Muscle layer of colon (tissue), 2 donors: ENCODE results near the gene HSD17B1.
"Not testable (repeated sequence)": the region's sequence is repeated elsewhere in the genome, so short reads cannot be mapped to it uniquely, and the experiment has no call there.

ENCODE experiments used
- H3K27ac ChIP-seq: one replicate; pipeline ENCODE4 v1.7.0; 2013; ENCODE audit warnings: low read depth, mild to moderate bottlenecking, low read length, moderate library complexity
- H3K27me3 ChIP-seq, 2 donors: one replicate each; pipeline ENCODE4 v1.7.0; 2013; ENCODE audit warnings: low read length in 2 of 2, mild to moderate bottlenecking in 2 of 2; ENCODE audit not compliant: insufficient read depth in 2 of 2, control insufficient read depth in 1 of 2
- H3K36me3 ChIP-seq: one replicate; pipeline ENCODE4 v1.7.0; 2013; ENCODE audit warnings: mild to moderate bottlenecking, low read length; ENCODE audit not compliant: insufficient read depth
- H3K4me1 ChIP-seq: one replicate; pipeline ENCODE4 v1.7.0; 2013; ENCODE audit warnings: mild to moderate bottlenecking, low read length; ENCODE audit not compliant: insufficient read depth
- H3K4me3 ChIP-seq, 2 donors: one replicate each; pipeline ENCODE4 v1.7.0; 2013; ENCODE audit warnings: low read length in 2 of 2, low read depth in 1 of 2, mild to moderate bottlenecking in 1 of 2, moderate library complexity in 1 of 2
- H3K9ac ChIP-seq: one replicate; pipeline ENCODE4 v1.7.0; 2013; ENCODE audit warnings: low read length
- H3K9me3 ChIP-seq: one replicate; pipeline ENCODE4 v1.7.0; 2013; ENCODE audit warnings: mild to moderate bottlenecking, low read length
- donor health status: abdominal sarcoma.
- donor health status: Adenocarcinoma of cecum.

Gene HSD17B1

GRCh38 chr17:42540558-42540957 is 12.2 kb upstream of the HSD17B1 start:
- H3K9ac ChIP-seq, H3K27me3 ChIP-seq, H3K4me3 ChIP-seq, H3K27ac ChIP-seq, H3K9me3 ChIP-seq: not testable (repeated sequence)
- Histone ChIP-seq H3K4me1 (peaks cover 11% of the 10 kb centered on the region), H3K36me3 (peaks cover 38% of the 10 kb centered on the region)

DNA sequence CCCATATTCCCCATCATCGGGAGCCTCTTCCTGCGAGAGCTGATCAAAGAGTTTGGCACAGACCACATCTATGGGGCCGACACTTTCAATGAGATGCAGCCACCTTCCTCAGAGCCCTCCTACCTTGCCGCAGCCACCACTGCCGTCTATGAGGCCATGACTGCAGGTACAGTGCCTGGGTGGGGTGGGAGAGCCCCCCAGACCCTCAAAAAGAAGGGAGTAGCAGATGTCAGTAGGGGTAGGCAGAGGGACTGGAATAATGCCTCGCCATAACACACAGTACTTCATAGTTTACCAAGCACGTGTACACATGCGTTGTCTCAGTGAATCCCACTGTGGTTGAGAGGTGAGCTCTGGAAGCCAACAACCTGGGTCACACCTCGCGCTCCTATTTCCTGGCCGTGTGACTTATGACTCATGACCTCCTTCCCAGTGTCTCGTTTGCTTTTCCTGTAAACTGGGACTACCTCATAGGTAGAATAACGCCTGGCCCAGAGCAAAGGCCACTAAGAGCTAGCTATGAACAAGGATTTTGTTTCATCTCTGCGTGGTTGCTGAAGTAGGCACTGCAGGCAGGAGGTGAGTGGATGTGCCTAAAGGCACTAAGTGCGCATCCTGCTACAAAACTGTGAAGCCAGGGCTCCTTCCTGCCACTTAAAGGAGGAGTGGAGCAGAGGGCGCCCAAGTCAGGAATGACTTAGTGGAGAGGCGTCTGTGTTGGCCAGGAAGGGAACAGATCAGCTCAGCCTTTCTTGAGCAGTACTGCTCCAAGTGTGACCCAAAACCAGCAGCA is 11.5 kb upstream of the HSD17B1 start:
- H3K4me3 ChIP-seq = no peak overlapping the region
- H3K4me1 ChIP-seq = peaks cover 8% of the 10 kb centered on the region
- no peaks in the 10 kb centered on the region for H3K27me3 ChIP-seq
- H3K9me3 ChIP-seq = no peaks in the 10 kb centered on the region
- no peak overlapping the region for H3K9ac ChIP-seq
- no peak overlapping the region for H3K27ac ChIP-seq
- peaks cover 38% of the 10 kb centered on the region for H3K36me3 ChIP-seq

DNA sequence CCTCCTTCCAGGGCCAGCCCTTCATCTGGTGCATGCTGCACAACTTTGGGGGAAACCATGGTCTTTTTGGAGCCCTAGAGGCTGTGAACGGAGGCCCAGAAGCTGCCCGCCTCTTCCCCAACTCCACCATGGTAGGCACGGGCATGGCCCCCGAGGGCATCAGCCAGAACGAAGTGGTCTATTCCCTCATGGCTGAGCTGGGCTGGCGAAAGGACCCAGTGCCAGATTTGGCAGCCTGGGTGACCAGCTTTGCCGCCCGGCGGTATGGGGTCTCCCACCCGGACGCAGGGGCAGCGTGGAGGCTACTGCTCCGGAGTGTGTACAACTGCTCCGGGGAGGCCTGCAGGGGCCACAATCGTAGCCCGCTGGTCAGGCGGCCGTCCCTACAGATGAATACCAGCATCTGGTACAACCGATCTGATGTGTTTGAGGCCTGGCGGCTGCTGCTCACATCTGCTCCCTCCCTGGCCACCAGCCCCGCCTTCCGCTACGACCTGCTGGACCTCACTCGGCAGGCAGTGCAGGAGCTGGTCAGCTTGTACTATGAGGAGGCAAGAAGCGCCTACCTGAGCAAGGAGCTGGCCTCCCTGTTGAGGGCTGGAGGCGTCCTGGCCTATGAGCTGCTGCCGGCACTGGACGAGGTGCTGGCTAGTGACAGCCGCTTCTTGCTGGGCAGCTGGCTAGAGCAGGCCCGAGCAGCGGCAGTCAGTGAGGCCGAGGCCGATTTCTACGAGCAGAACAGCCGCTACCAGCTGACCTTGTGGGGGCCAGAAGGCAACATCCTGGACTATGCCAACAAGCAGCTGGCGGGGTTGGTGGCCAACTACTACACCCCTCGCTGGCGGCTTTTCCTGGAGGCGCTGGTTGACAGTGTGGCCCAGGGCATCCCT is 9.3 kb upstream of the HSD17B1 start:
- Histone ChIP-seq H3K4me1 (no peaks in the 10 kb centered on the region), H3K27ac (no peak overlapping the region), H3K9me3 (no peaks in the 10 kb centered on the region), H3K27me3 (peaks cover 0 to 7% of the 10 kb centered on the region in 2 donors), H3K9ac (no peak overlapping the region), H3K36me3 (peaks cover 37% of the 10 kb centered on the region), H3K4me3 (no peak overlapping the region)

DNA sequence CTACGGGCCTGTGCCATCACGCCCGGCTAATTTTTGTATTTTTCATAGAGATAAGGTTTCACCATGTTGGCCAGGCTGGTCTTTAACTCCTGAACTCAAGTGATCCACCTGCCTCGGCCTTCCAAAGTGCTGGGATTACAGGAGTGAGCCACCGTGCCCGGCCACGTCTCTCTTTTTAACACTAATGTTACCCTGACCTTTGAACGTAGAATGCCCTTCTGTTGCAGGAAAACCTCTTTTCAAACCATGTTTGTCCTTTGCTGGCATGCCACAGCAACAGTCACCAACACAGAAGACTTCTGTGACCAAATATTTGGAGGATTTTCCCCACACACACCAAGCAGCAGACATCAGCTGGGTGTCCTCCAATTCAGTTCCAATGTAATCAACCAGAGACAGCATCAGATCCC is 7.8 kb upstream of the HSD17B1 start:
- Histone ChIP-seq H3K4me3 (no peak overlapping the region), H3K36me3 (peaks cover 23% of the 10 kb centered on the region), H3K27ac (no peak overlapping the region), H3K27me3 (peaks cover 0 to 10% of the 10 kb centered on the region in 2 donors), H3K9ac (no peak overlapping the region), H3K4me1 (peaks cover 4% of the 10 kb centered on the region), H3K9me3 (no peaks in the 10 kb centered on the region)

DNA sequence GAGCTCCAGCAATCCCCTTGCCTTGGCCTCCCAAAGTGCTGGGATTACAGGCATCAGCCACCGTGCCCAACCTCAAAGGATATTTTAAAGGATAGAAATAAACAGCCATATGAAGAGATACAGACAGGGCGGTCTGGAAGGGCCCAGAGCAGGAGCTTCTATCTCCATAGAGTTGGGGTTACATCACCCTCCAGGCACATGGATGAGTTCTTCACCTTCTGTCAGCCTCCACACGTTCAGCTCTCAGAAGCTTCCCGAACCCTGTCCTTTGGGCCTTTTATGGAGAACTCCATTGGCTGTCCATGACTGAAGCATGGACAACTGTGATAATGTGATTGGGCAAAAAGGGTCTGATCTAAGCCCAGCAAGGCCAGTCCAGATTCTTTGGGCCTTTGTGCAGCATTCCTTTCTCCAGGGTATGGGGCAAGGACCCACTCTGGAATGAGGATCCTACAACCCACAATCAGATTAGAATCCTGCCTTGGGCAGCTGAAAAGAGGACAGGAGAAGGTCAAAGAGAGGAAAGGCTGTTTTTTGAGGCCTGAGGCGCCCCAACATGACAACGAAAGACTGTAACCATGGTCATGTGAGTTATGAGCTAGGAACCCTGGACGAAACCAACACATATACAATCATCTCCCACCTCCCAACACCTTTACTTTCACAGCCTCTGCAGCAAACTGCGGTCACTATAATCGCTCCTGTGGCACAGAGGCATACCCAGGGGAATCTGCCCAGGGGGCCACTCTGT is 6.8 kb upstream of the HSD17B1 start:
- not testable (repeated sequence) for H3K27me3 ChIP-seq, H3K9ac ChIP-seq, H3K9me3 ChIP-seq, H3K4me3 ChIP-seq, H3K4me1 ChIP-seq, H3K27ac ChIP-seq
- H3K36me3 ChIP-seq = peaks cover 19% of the 10 kb centered on the region

DNA sequence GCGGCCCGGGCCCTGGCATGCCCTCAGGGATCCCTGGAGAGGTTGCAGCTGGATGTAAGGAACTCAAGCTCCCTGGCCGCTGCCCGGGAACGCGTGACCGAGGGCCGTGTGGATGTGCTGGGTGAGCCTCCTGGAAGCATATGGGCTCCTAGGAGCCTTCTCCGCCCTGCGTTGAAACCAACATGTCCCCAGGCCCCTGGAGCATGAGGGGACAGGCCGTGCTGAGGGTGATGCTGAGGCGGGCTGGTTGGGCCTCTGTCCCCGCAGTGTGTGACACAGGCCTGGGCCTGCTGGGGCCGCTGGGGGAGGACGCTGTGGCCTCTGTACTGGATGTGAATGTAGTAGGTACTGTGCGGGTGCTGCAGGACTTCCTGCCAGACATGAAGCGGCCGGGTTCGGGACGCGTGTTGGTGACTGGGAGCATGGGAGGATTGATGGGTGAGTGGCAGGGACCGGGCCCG is 5.7 kb upstream of the HSD17B1 start:
- Histone ChIP-seq H3K27me3 (peaks cover 0 to 10% of the 10 kb centered on the region in 2 donors), H3K27ac (no peak overlapping the region), H3K9ac (no peak overlapping the region), H3K4me1 (peaks cover 4% of the 10 kb centered on the region), H3K36me3 (peaks cover 12% of the 10 kb centered on the region), H3K4me3 (no peak overlapping the region), H3K9me3 (no peaks in the 10 kb centered on the region)

GRCh38 chr17:42547698-42548069 is 5.0 kb upstream of the HSD17B1 start:
- H3K9ac ChIP-seq = no peak overlapping the region
- no peaks in the 10 kb centered on the region for H3K9me3 ChIP-seq
- peaks cover 4% of the 10 kb centered on the region for H3K4me1 ChIP-seq
- H3K36me3 ChIP-seq = peaks cover 10% of the 10 kb centered on the region
- H3K27me3 ChIP-seq = peaks cover 0 to 10% of the 10 kb centered on the region in 2 donors
- H3K4me3 ChIP-seq = no peak overlapping the region
- no peak overlapping the region for H3K27ac ChIP-seq

GRCh38 chr17:42548070-42548837 is 4.5 kb upstream of the HSD17B1 start:
- H3K27ac ChIP-seq = no peak overlapping the region
- H3K9me3 ChIP-seq = no peaks in the 10 kb centered on the region
- H3K27me3 ChIP-seq = peaks cover 0 to 10% of the 10 kb centered on the region in 2 donors
- H3K36me3 ChIP-seq = peaks cover 5% of the 10 kb centered on the region
- H3K9ac ChIP-seq = no peak overlapping the region
- H3K4me3 ChIP-seq = no peak overlapping the region
- peaks cover 6% of the 10 kb centered on the region for H3K4me1 ChIP-seq

- peaks cover 14% of the 10 kb centered on the region for H3K4me1 ChIP-seq
- no peaks in the 10 kb centered on the region for H3K36me3 ChIP-seq
- no peaks in the 10 kb centered on the region for H3K9me3 ChIP-seq
- H3K4me3 ChIP-seq = no peak overlapping the region
- no peak overlapping the region for H3K9ac ChIP-seq
- no peak overlapping the region for H3K27ac ChIP-seq
- H3K27me3 ChIP-seq = peaks cover 0 to 10% of the 10 kb centered on the region in 2 donors
Measured at GRCh38 chr17:42548993-42549755, 3.5 kb upstream of the HSD17B1 start.

- no peaks in the 10 kb centered on the region for H3K36me3 ChIP-seq
- peaks cover 0 to 4% of the 10 kb centered on the region in 2 donors for H3K27me3 ChIP-seq
- H3K9me3 ChIP-seq = no peaks in the 10 kb centered on the region
- peak overlapping the region; percentile 91 to 94 for H3K4me3 ChIP-seq
- no peak overlapping the region for H3K9ac ChIP-seq
- H3K27ac ChIP-seq = no peak overlapping the region
- H3K4me1 ChIP-seq = peaks cover 21% of the 10 kb centered on the region
Measured at GRCh38 chr17:42553161-42553818, 567 bp downstream of the HSD17B1 start.
